GM10847 (cell line): ENCODE results near the gene CLK2.

Experiments
- POLR2A ChIP-seq: IDR thresholded peaks from 2 replicates; pipeline ENCODE4 v1.6.1; 2011; ENCODE audit not compliant: insufficient read length; ENCODE audit errors: extremely low read depth

The CLK2 gene

GRCh38 chr1:155241841-155242264, 31.5 kb downstream of the CLK2 start:
- no peak for TF ChIP-seq POLR2A

GRCh38 chr1:155241069-155241679, 32.1 kb downstream of the CLK2 start:
- TF ChIP-seq POLR2A, result no peak

GRCh38 chr1:155236451-155236850, 36.9 kb downstream of the CLK2 start:
- TF ChIP-seq POLR2A, result no peak

GRCh38 chr1:155228096-155228427, 45.2 kb downstream of the CLK2 start:
- TF ChIP-seq POLR2A, result no peak

GRCh38 chr1:155227261-155228095, 45.8 kb downstream of the CLK2 start:
- TF ChIP-seq POLR2A, result peak; percentile 85

- no peak for TF ChIP-seq POLR2A
Measured at GRCh38 chr1:155226910-155227260, 46.4 kb downstream of the CLK2 start.

- TF ChIP-seq POLR2A, result no peak
Measured at GRCh38 chr1:155226188-155226909, 47.0 kb downstream of the CLK2 start.

GRCh38 chr1:155223047-155223446, 50.3 kb downstream of the CLK2 start:
- TF ChIP-seq POLR2A, result no peak

- TF ChIP-seq POLR2A, result no peak
Measured at GRCh38 chr1:155219592-155220031, 53.7 kb downstream of the CLK2 start.

- TF ChIP-seq POLR2A, result no peak
Measured at GRCh38 chr1:155218854-155219591, 54.3 kb downstream of the CLK2 start.
